HG03025 (cell line): Measurements from ENCODE around the gene DAB2IP.
"Not testable (repeated sequence)": the region's sequence is repeated elsewhere in the genome, so short reads cannot be mapped to it uniquely, and the experiment has no call there.

Source experiments
- ATAC-seq: cut with Tn5 transposase; IDR thresholded peaks from one replicate; pipeline ENCODE4 v1.9.1; 2021; ENCODE audit warnings: mild to moderate bottlenecking, moderate library complexity; ENCODE audit not compliant: unreplicated experiment, low FRiP score

The DAB2IP gene

GRCh38 chr9:121651295-121652020 is at the start of gene DAB2IP:
DAB2IP (plus strand) TSS chr9:121651634; CDS start chr9:121651776, 142 bp downstream.
- no peak for ATAC-seq

GRCh38 chr9:121603028-121603427 is 48.4 kb upstream of the DAB2IP start:
- ATAC-seq, result no peak

- no peak for ATAC-seq
These were observed 47.2 kb upstream of the DAB2IP start for GRCh38 chr9:121604242-121604641.

GRCh38 chr9:121604654-121605053 is 46.8 kb upstream of the DAB2IP start:
- no peak for ATAC-seq

- no peak for ATAC-seq
These were observed 43.8 kb upstream of the DAB2IP start for GRCh38 chr9:121607434-121608167.

- no peak for ATAC-seq
These were observed 43.1 kb upstream of the DAB2IP start for GRCh38 chr9:121608168-121608853.

GRCh38 chr9:121609822-121610637 is 41.4 kb upstream of the DAB2IP start:
- ATAC-seq, result no peak

- no peak for ATAC-seq
These were observed 40.8 kb upstream of the DAB2IP start for GRCh38 chr9:121610638-121610953.

- ATAC-seq, result no peak
These were observed 38.9 kb upstream of the DAB2IP start for GRCh38 chr9:121612511-121612998.

- no peak for ATAC-seq
These were observed 38.3 kb upstream of the DAB2IP start for GRCh38 chr9:121613009-121613752.

GRCh38 chr9:121616123-121616755 is 35.2 kb upstream of the DAB2IP start:
- no peak for ATAC-seq

- ATAC-seq, result no peak
These were observed 32.9 kb upstream of the DAB2IP start for GRCh38 chr9:121618504-121618903.

- ATAC-seq, result not testable (repeated sequence)
These were observed 32.5 kb upstream of the DAB2IP start for GRCh38 chr9:121618910-121619309.

GRCh38 chr9:121619545-121620324 is 31.7 kb upstream of the DAB2IP start:
- ATAC-seq, result no peak

- ATAC-seq, result no peak
These were observed 31.1 kb upstream of the DAB2IP start for GRCh38 chr9:121620325-121620673.

- no peak for ATAC-seq
These were observed 30.5 kb upstream of the DAB2IP start for GRCh38 chr9:121620777-121621449.

GRCh38 chr9:121622387-121623203 is 28.8 kb upstream of the DAB2IP start:
- ATAC-seq, result no peak
